GM18526 (cell line): Measurements from ENCODE around the gene GLIPR2.

ENCODE experiments used
- POLR2A ChIP-seq: IDR thresholded peaks from 3 replicates; pipeline ENCODE4 v1.6.1; 2011; ENCODE audit not compliant: insufficient read length; ENCODE audit errors: extremely low read depth

Gene GLIPR2

GRCh38 chr9:36191686-36192085 lies 55.2 kb downstream of the GLIPR2 start:
- TF ChIP-seq POLR2A: no peak

GRCh38 chr9:36192196-36192595 lies 55.7 kb downstream of the GLIPR2 start:
- TF ChIP-seq POLR2A: no peak

- TF ChIP-seq POLR2A: no peak
Observed at GRCh38 chr9:36193023-36193422, 56.5 kb downstream of the GLIPR2 start.

GRCh38 chr9:36194326-36195000 lies 57.9 kb downstream of the GLIPR2 start:
- no peak for TF ChIP-seq POLR2A

- TF ChIP-seq POLR2A: no peak
Observed at GRCh38 chr9:36204906-36205547, 68.5 kb downstream of the GLIPR2 start.

- TF ChIP-seq POLR2A: no peak
Observed at GRCh38 chr9:36207016-36207415, 70.5 kb downstream of the GLIPR2 start.

GRCh38 chr9:36207546-36208012 lies 71.0 kb downstream of the GLIPR2 start:
- TF ChIP-seq POLR2A: no peak

GRCh38 chr9:36208521-36209253 lies 72.2 kb downstream of the GLIPR2 start:
- TF ChIP-seq POLR2A: no peak

- no peak for TF ChIP-seq POLR2A
Observed at GRCh38 chr9:36210722-36211121, 74.2 kb downstream of the GLIPR2 start.

- no peak for TF ChIP-seq POLR2A
Observed at GRCh38 chr9:36211510-36211909, 75.0 kb downstream of the GLIPR2 start.

- no peak for TF ChIP-seq POLR2A
Observed at GRCh38 chr9:36213387-36213786, 76.9 kb downstream of the GLIPR2 start.
